Right renal cortex interstitium (tissue), 3 donors: ENCODE data around the gene IKZF1. TPM values are rescaled to one million over a fixed set of nuclear protein-coding genes. Genes with fewer than 3 reads are reported as not detected.

Experiments used
- DNase-seq, 3 donors: peaks; one replicate each; pipeline ENCODE4 v3.0.0-alpha.2; 2013; ENCODE audit warnings: low read depth in 3 of 3, low spot score in 2 of 3
- polyA plus RNA-seq, 3 donors: library from polyadenylated mRNA; unstranded; fragments of 120-200 nt; gene quantifications; one replicate each; pipeline ENCODE4 v1.2.1, GENCODE V29; 2013; ENCODE audit not compliant: insufficient read length in 3 of 3

IKZF1 gene
- polyA plus RNA-seq, 3 donors, result 1.2 to 1.8 (median 1.2) TPM

- DNase-seq, result no peak
Observed at GRCh38 chr7:50368366-50368765, 63.9 kb downstream of the IKZF1 start.

GRCh38 chr7:50369143-50370026, 64.9 kb downstream of the IKZF1 start:
- no peak for DNase-seq

- no peak for DNase-seq
Observed at GRCh38 chr7:50370884-50371283, 66.4 kb downstream of the IKZF1 start.

DNA sequence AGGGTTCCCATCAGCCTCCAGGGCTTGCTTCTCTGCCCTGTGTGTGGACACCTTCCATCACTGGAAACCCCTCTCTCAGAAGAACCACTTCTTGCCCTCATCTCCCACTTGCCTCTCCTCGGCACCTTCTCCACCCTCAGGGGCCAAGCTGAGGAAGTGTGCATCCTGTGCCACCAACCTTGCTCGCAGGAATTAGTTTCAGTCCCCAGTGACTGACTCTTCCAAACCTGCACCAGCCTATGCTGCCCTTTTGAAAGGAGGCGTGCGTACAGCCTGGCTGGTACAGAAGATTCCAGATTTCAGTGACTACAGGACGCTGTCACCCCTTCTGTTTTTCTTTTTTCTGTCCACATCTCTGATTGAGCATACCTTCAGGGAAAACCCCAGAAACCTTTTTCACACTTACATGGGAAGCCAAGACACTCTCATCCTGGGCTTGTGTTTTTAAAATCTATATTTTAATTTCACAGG, 67.1 kb downstream of the IKZF1 start:
- DNase-seq, result no peak

- DNase-seq, result no peak
Observed at GRCh38 chr7:50372923-50373322, 68.4 kb downstream of the IKZF1 start.

GRCh38 chr7:50376056-50376820, 71.7 kb downstream of the IKZF1 start:
- DNase-seq, result no peak

DNA sequence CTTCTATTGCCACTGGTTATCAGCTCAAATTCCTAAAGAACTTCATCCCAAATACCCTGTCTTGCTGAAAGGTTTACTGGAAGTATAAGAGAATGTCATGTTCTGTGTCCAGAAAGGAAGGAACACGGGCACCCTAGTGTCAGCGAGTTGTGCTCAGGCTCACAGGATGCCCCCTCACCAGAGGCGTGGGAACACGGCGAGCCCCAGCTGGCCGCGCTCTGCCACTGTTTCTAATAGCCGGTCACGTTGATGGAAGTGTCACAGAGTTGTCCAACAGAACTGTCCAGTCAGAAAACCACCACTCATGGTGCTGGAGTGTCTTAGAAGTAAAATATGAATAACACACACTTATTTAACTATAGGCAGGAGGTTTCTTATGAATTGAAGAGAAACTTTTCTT, 72.8 kb downstream of the IKZF1 start:
- DNase-seq, result no peak

GRCh38 chr7:50379082-50379481, 74.6 kb downstream of the IKZF1 start:
- no peak for DNase-seq

DNA sequence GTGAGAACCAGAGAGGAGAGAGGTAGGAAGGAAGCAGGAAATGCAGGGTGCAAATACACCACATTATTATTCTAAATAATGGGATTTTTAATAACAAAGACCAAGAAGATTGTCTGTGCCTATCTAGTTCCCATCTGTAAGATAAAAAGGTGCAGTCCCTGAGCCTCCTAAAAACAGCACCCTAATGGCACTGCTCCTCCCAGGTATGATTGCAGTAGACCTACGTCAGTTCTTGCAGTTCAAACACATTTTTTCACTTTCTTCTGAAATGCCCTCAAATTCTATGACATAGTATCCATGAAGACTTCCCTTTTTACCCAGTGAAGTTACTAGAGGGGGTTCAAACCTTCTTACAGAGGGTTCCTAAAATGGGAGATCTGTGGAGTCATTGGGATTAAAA, 75.0 kb downstream of the IKZF1 start:
- DNase-seq, result no peak

DNA sequence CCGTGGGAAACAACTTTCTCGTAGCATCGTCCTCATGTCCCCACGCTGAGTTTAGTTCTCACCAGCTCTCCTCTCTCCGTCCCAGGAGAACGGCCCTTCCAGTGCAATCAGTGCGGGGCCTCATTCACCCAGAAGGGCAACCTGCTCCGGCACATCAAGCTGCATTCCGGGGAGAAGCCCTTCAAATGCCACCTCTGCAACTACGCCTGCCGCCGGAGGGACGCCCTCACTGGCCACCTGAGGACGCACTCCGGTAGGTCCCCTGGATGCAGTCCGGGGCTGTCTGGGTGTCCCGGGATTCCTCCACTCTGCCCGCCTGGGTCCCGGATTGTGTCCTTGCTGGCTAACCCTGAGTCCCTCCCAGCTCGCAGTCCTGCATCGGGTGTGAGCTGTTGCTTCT, 77.9 kb downstream of the IKZF1 start:
- DNase-seq, result no peak

DNA sequence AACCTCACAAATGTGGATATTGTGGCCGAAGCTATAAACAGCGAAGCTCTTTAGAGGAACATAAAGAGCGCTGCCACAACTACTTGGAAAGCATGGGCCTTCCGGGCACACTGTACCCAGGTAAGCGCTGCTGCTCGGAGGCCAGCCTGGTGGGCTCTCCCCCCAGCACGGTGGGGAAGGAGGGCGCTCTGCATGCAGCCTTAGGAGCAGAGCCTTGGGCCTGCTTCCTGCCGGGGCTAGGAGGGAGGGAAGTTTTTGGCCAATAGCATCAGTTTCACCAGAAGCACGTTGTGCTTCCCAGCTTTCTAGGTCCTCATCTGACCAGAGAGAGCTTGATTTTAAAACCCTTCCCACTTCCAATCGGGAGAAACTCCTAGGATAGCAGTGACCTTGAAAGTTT, 82.8 kb downstream of the IKZF1 start:
- DNase-seq, result no peak

DNA sequence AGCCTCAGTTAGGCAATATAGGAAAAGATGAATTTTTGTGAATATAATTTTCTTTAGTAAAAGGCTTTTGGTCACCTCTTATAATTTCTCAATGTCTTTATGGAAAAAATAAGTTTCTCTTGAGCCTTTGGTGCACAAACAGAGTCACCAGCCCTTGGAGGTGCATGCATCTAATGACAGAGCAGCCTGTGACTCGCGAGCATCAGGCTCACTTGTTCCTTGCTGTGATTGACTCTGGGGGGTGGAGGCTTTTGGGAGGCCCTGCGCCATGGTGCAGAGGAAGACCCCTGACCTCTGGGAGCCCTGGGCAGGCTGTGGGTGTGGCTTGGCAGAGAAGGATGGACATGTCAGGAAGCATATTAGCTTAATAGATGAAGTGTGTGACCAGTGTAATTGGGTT, 85.4 kb downstream of the IKZF1 start:
- no peak for DNase-seq

DNA sequence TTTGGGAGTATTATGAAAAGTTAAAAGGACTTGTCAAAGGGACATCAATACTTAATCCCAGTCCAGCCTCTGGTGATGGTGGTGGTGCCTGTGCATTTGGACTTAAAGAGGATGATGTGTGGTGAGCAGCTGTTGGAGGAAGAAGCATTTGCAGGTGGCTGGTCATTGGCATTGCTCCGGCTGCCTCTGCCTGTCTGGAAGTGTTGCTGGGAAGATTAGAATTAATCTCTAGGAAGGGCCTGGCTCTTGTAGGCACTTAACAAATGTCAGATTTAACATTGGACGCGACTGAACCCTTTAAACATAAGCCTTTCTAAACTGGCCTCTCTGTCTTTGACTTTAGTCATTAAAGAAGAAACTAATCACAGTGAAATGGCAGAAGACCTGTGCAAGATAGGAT, 86.9 kb downstream of the IKZF1 start:
- DNase-seq, result no peak

- DNase-seq, result no peak
Observed at GRCh38 chr7:50393076-50393475, 88.6 kb downstream of the IKZF1 start.

DNA sequence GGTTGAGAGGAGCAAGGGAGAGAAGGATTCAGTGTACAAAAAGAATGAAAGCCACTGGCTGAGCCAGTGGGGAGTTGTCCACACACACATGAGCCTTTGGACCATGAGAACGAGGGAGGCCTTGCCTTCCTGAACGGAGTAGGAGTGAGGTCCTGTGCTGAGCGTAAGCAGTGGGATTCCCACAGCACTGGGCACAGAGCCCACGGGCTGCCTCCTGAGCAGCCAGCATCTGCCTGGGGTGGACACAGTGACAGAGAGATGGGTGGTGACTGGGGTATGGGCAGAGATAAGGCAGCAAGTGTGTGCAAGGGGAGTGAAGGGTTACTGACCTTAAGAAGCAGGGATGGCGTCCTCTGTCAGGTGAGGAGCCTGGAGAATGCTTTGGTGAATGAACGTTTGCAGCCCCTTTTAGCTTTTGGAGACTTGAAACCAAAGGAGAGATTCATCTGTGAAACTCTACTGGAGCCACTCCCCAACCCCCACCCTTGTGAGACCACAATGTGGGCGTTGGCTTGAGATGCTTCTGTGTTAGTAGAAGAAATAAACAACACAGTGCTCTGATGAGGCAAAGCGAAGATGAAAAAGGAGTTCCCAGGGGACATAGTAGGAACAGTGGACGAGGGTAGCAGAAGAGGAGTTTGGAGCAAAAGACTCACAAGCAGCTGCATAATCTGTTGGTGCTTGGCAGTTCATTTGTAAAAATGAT, 89.2 kb downstream of the IKZF1 start:
- no peak for DNase-seq

DNA sequence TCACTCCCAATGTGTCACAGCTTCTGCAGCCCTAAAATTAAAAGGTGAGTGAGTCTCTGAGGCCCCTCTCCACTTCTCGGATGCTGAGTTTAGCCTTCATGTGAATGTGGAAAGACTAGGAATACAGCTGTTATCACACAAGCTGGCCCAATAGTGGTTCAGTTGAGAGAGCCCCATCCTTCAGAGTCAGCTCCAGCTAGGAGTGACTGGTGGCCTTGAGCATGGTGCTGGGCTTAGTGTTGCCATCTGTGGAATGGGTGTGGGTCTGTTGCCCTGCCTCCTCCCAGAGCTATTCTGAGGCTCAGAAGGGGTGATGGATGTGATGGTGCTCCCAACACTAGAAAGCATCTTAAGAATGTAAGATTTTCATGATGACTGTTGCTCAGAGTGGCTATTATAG, 89.8 kb downstream of the IKZF1 start:
- no peak for DNase-seq

- no peak for DNase-seq
Observed at GRCh38 chr7:50396856-50397255, 92.3 kb downstream of the IKZF1 start.

GRCh38 chr7:50397320-50397970, 92.9 kb downstream of the IKZF1 start:
- no peak for DNase-seq

DNA sequence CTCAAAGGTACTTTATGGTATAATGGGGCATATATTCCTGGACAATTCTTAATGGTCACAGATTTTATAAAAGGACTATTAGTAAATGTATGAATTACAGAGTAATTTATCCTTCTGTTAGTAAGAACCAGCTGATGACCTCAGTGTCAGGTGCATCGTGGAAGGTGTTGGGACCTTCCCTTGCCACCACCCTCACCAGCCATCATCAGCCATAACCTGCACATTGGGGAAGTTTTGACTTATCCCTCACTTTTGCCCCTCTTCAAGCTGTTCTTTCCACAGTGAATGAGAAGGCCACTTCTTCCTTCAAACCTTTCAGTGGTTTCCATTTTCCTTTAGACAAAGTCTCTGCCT, 93.4 kb downstream of the IKZF1 start:
- DNase-seq, result no peak

DNA sequence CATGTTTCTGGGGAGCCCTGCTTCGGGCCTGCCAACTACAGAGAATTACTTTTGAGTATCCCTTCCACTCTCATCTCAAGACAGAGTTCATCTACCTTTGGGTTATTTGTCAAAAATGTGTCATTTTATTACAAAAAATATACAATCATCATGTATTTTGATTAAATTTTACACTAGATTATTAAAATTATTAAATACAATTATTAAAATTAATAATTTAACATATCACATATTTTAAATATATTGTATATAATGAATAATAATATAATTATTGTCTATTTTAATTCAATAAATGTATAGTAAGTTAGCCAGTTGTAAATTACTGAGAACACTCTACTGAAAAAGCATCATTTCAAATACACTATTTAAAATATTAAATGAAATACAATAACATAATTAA, 94.7 kb downstream of the IKZF1 start:
- no peak for DNase-seq

DNA sequence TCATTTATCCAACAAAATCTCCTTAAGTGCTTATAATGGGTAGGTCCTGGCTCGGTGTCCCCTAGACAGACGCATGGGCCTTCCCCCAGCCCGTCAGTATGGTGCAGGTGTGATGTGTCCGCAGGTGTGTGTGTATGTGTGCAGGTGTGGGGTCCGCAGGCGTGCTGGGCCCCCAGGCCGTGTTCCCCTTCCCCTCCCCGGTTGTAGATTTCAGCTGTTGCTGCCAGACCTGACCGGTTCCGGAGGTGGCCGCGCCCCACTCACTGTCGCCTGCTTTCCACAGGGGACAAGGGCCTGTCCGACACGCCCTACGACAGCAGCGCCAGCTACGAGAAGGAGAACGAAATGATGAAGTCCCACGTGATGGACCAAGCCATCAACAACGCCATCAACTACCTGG, 95.1 kb downstream of the IKZF1 start:
- DNase-seq, result no peak
